ENCODE data around the gene LHFPL3.
A peak's percentile ranks its signal among the peaks of the same experiment; 100 is the strongest.
"Not testable (repeated sequence)": the region's sequence is repeated elsewhere in the genome, so short reads cannot be mapped to it uniquely, and the experiment has no call there.

The LHFPL3 gene

DNA sequence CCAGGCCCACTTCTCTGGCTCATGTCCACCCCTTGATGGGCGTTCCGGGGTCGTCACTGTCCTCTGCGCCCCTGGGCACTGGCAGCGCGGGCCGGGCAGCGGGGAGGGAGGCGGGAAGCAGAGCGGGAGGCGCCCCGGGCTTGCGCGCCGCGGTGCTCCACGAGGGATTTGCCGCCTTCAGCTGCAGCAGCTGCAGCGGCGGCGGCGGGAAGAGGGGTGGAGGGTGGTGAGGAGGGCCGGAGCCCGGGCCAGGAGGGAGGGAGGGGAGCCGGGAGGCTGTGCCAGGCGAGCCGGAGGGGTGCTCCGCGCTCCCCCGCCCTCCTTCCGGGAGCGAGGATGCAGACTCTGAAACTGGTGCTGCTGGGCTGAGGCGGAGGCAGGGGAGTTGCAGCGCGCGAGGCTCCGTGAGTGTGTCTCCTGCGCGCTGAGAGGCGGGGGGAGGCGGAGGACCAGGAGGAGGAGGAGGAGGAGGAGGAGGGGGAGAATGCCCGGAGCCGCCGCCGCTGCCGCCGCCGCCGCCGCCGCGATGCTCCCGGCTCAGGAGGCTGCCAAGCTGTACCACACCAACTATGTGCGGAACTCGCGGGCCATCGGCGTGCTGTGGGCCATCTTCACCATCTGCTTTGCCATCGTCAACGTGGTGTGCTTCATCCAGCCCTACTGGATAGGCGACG is at the start of gene LHFPL3:
Gene LHFPL3, plus strand, starts transcription at position 308 of the 674 bp plus-strand sequence.
- peak; percentile 6 for DNase-seq

DNA sequence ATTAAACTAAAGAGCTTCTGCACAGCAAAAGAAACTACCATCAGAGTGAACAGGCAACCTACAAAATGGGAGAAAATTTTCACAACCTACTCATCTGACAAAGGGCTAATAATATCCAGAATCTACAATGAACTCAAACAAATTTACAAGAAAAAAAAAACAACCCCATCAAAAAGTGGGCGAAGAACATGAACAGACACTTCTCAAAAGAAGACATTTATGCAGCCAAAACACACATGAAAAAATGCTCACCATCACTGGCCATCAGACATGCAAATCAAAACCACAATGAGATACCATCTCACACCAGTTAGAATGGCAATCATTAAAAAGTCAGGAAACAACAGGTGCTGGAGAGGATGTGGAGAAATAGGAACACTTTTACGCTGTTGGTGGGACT is 46.7 kb upstream of the LHFPL3 start:
- DNase-seq, result not testable (repeated sequence)

GRCh38 chr7:104286839-104287238 is 41.6 kb upstream of the LHFPL3 start:
- no peak for DNase-seq

DNA sequence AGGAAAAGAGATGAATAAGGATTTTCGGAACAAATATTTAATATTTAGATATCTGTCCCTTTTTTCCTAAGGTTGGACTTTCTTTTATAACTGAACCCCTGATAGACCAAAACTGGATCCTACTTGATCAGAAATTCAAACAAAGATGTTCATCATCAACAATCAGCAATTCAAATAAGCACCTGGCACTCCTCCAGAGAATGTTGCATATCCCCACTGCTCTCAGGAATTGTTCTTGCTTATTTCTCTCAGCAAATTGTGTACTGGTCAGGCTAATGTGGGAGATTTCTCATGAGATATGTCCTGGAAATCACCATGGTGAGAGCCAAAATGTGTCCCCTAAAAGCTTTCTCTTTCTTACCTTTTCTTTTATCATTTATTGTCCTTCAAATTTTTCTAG is 40.3 kb upstream of the LHFPL3 start:
- DNase-seq, result no peak

- no peak for DNase-seq
Observed at GRCh38 chr7:104294291-104294690, 34.1 kb upstream of the LHFPL3 start.

DNA sequence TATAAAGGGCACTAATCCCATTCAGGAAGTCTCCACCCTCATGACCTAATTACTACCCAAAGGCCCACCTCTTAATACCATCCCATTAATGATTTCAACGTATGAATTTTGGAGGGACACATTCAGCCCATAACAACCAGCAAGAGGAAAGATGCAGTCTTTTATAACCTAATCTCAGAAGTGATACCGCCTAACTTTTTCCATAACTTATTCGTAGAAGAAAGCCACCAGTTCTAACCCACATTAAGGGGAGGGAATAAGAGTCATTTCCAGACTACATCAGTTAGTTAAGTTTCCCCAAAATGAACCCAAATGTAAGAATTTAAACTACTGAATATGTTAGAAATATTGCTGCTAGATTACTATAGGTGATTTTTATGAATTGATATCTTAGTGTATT is 32.1 kb upstream of the LHFPL3 start:
- no peak for DNase-seq

DNA sequence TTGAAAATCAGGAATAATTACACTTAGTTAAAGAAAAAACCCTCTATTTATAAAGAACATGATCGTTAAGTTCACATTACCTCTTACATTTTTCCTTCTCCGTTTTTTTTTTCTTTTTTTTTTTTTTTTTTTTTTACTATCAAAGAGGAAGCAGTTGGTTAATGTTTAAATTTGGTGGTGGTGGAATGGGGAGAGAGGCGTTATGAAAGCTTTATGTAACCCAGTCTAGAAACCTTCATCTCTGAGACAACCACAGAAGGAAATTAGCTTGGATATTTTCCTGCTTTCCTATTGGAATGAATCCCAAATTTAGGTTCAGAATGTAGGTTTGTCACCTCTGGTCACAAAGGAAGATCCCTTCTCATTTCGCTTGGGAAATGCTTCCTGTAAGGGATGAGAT is 31.5 kb upstream of the LHFPL3 start:
- DNase-seq, result no peak

- DNase-seq, result no peak
Observed at GRCh38 chr7:104299323-104299722, 29.1 kb upstream of the LHFPL3 start.

GRCh38 chr7:104299777-104300176 is 28.6 kb upstream of the LHFPL3 start:
- DNase-seq, result no peak

- DNase-seq, result no peak
Observed at GRCh38 chr7:104306793-104307192, 21.6 kb upstream of the LHFPL3 start.

GRCh38 chr7:104317948-104318629 is 10.3 kb upstream of the LHFPL3 start:
- DNase-seq, result no peak

- DNase-seq, result no peak
Observed at GRCh38 chr7:104327534-104327933, 869 bp upstream of the LHFPL3 start.

- no peak for DNase-seq
Observed at GRCh38 chr7:104327938-104328295, 486 bp upstream of the LHFPL3 start.

GRCh38 chr7:104328970-104329825 is 795 bp downstream of the LHFPL3 start:
- no peak for DNase-seq

GRCh38 chr7:104341546-104341945 is 13.1 kb downstream of the LHFPL3 start:
- no peak for DNase-seq

GRCh38 chr7:104352736-104353135 is 24.3 kb downstream of the LHFPL3 start:
- DNase-seq, result no peak

DNA sequence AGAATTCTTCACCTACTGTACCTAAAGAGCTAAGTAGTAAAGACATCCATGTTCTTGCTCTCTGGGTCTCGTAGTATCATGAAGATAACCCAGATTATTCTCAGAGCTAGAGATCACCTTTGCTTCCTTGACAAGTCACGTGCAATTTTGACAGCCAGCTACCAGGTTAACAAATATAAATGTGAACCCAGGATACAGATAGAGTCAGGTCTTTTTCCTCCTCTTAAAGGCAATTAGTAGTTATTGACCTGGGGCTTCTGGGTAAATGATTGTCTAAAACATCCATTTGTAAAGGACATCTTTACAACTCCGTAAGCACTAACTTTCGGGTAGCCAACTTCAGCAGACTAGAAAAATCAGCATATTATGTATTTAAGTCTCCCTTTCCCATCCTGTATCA is 28.8 kb downstream of the LHFPL3 start:
- no peak for DNase-seq

DNA sequence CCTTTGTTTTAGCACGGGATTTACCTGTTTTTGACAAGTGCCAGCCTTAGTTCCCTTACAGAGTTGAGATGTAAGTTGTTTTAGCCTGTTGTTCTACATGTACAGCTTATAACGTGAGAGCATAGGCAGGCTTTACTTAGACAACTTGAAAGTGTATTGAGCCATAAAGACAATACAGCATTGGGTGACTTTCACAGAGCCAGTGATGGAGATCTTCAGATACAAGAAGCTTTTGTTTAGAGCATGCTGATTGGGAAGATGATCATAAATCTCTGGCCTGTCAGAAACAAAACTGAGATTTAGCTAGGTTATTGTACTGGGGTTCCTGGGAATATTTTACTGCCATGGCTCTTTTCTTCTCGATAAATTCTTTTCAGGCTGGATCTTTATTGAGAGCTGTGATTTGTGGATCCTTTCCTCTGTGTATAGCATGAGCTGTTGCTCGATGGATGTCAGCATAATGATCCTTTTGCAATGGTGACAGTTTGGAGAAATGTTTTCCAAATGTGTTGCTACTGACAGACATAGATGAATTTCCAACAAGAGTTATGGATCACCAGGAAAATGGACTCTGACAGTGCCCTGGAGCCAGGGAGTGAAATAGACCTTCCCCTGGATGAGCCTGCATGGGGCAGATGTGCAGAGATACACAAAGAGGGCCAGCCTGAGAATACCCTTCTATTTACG is 30.2 kb downstream of the LHFPL3 start:
- no peak for DNase-seq

DNA sequence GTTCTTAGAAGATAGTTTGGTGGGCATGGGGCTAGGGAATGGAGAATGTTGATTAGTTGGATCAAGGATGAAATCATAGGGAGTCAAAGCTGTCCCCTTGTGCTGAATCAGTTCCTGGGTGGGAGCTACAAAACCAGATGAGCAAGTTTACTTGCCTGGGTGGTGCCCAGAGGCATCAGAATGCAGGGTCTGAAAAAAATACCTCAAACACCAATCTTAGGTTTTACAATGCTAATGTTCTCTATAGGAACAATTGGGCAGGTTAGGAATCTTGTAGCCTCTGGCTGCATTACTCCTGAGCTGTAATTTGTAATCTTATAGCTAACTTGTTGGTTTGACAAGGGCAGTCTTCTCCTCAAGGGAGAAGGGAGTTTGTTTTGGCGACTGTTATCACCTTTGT is 34.4 kb downstream of the LHFPL3 start:
- no peak for DNase-seq

DNA sequence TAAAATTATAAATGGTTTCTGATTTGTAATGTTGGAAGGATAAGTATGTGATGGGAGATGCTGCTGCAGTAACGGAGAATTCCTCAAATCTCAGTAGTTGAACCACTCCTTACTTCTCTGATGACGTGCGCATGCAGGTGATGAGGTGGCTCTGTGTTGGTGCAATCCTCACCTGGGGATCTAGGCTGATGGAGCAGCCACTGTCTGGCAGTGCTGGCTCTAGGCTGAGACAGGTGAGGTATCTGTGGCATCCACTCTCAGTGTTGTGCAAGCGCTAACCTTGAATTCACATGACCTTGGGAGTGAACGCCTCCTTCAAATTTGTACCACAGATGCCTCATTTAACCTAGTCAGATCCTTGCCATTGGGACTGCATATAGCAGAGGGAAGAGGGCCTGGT is 35.0 kb downstream of the LHFPL3 start:
- no peak for DNase-seq

- no peak for DNase-seq
Observed at GRCh38 chr7:104366390-104366789, 38.0 kb downstream of the LHFPL3 start.

- DNase-seq, result no peak
Observed at GRCh38 chr7:104367926-104368325, 39.5 kb downstream of the LHFPL3 start.

All from activated CD4-positive, alpha-beta T cell treated with anti-CD3 and anti-CD28 coated beads for 48 hours (primary cell).